ENCODE data around the gene RCC2.

DNA sequence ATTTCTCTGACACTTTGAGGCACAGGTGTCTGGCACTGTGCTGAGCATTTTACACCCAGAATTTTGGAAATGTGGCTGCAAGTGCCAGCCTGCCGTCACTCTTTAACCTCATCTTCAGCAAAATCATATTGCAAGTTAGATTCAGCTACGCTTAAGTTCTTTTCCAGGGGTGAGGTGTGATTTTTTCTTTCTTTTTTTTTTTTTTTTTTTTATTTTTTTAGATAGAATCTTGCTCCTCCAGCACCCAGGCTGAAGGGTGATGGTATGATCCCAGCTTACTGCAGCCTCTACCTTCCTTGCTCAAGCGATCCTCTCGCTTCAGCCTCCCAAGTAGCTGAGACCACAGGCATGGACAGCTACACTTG, 2.5 kb upstream of the RCC2 start:
- no peak for TF ChIP-seq TAF1 (conservative IDR thresholded peaks at IDR 0.05)
- no peak for TF ChIP-seq CTCF (IDR thresholded peaks at IDR 0.05; ENCODE audit: low read depth, low read length, missing input control)
- TF ChIP-seq, protein P1, sequence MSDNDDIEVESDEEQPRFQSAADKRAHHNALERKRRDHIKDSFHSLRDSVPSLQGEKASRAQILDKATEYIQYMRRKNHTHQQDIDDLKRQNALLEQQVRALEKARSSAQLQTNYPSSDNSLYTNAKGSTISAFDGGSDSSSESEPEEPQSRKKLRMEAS (IDR thresholded peaks at IDR 0.05), result no peak
- TF ChIP-seq RAD21 (IDR thresholded peaks at IDR 0.05), result no peak
- no peak for TF ChIP-seq HNF4A (conservative IDR thresholded peaks at IDR 0.05)
- no peak for TF ChIP-seq RXRA (IDR thresholded peaks at IDR 0.05)
- TF ChIP-seq FOXA1 (IDR thresholded peaks at IDR 0.05), result no peak
- TF ChIP-seq GABPA (IDR thresholded peaks at IDR 0.05 in 1 of 2, conservative IDR thresholded peaks at IDR 0.05 in 1 of 2), result no peak
- no peak for TF ChIP-seq FOXA2 (IDR thresholded peaks at IDR 0.05)
- no peak for TF ChIP-seq JUND (IDR thresholded peaks at IDR 0.05)
- TF ChIP-seq, protein P2, sequence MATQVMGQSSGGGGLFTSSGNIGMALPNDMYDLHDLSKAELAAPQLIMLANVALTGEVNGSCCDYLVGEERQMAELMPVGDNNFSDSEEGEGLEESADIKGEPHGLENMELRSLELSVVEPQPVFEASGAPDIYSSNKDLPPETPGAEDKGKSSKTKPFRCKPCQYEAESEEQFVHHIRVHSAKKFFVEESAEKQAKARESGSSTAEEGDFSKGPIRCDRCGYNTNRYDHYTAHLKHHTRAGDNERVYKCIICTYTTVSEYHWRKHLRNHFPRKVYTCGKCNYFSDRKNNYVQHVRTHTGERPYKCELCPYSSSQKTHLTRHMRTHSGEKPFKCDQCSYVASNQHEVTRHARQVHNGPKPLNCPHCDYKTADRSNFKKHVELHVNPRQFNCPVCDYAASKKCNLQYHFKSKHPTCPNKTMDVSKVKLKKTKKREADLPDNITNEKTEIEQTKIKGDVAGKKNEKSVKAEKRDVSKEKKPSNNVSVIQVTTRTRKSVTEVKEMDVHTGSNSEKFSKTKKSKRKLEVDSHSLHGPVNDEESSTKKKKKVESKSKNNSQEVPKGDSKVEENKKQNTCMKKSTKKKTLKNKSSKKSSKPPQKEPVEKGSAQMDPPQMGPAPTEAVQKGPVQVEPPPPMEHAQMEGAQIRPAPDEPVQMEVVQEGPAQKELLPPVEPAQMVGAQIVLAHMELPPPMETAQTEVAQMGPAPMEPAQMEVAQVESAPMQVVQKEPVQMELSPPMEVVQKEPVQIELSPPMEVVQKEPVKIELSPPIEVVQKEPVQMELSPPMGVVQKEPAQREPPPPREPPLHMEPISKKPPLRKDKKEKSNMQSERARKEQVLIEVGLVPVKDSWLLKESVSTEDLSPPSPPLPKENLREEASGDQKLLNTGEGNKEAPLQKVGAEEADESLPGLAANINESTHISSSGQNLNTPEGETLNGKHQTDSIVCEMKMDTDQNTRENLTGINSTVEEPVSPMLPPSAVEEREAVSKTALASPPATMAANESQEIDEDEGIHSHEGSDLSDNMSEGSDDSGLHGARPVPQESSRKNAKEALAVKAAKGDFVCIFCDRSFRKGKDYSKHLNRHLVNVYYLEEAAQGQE (IDR thresholded peaks at IDR 0.05), result no peak
- TF ChIP-seq, protein P3, sequence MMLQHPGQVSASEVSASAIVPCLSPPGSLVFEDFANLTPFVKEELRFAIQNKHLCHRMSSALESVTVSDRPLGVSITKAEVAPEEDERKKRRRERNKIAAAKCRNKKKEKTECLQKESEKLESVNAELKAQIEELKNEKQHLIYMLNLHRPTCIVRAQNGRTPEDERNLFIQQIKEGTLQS (IDR thresholded peaks at IDR 0.05), result no peak
- no peak for TF ChIP-seq ZBTB33 (IDR thresholded peaks at IDR 0.05)
